SW 1271 (cell line): ENCODE measurements around the gene TBC1D8.
"Not testable (repeated sequence)": the region's sequence is repeated elsewhere in the genome, so short reads cannot be mapped to it uniquely, and the experiment has no call there.

Experiments
- DNase-seq, 2 experiments: peaks; one replicate each; lab custom pipeline; 2025; lab: John Stamatoyannopoulos, UW

TBC1D8 gene

DNA sequence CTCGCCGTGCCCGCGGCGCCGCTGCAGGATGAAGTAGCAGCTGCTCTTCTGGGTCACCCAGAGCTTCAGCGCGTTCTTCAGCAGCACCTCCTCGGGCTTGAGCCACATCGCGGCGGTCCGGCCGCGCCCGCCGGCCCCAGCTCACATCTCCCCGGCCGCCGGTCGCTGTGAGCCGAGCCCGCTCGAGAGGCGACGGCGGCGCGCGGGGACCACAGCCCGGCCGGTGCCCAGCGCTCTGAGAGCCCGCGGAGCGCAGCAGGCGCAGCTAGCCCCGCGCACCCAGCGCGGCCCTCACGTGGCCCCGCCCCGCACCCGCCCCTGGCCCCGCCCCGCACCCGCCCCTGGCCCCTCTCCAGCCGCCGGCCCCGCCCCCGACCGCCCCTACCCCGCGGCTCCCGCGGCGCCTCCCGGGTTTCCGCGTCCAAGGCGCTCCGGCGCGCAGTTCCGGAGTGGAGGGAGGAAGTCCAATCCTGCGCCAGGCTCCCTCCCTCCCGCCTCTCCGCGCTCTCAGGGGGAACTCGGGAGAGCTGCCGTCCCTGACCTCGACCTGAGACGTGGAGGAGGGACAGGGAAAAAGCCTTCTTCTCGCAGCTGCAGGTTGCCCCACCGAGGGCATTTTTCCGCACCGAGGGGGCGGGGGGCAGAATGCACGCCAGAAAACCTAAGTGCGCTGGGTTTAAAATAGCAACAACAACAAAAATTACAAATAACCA, at the start of gene TBC1D8:
Gene TBC1D8 (minus strand): TSS at position 237 of the 713 bp plus-strand sequence. CDS start 129 bp downstream, at position 108.
- DNase-seq = peak; percentile 46 to 73

- no peak for DNase-seq
Measured at GRCh38 chr2:101200676-101201075, 49.5 kb upstream of the TBC1D8 start.

- DNase-seq = no peak
Measured at GRCh38 chr2:101199251-101199791, 48.1 kb upstream of the TBC1D8 start.

DNA sequence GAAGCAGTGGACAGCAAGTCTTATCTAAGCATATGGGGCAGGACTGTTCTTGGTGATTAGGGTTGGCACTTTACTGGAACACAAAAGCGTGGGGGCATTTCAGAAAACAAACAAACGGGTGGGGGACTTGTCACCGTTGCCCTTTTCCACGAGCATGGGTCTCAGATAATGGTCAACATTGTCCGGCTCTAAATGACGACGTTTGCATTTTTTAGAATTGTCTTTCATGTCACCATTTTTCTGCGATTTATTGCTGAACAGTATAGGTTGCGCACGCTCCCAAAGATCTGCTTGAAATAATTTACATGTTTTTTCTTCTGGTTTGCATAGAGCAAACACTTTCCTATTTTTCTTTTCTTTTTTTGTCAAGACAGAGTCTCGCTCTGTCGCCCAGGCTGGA, 46.6 kb upstream of the TBC1D8 start:
- no peak for DNase-seq

GRCh38 chr2:101197215-101197745, 46.1 kb upstream of the TBC1D8 start:
- peak in 1 of 2 experiments; percentile 26 for DNase-seq

GRCh38 chr2:101195871-101196661, 44.9 kb upstream of the TBC1D8 start:
- DNase-seq = no peak

DNA sequence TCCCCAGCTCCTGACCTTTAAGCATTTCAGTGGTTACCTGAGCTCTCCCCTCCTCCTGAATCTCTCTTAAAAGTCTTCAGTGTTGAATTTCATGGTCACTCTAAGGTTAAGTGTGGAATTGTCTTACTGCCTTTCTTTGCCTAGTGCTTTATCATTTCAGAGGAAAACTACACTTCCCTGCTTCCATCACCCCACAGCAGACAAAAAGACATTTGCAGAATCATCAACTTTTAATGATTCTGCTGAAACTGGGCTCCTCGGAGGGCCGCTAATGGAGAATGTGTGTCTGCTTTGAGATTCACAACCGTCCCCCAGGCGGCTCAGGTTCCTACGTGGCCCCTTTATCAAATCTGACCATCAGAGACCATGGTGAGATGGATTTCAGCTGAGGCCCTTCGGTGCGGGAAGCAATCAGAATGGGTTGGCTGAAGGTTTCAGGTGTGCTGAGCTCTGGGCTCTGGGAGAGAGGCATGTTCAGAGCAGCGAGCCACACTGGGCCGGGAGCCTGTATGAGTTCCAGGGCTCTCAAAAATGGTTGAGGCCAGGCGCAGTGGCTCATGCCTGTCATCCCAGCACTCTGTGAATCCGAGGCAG, 41.9 kb upstream of the TBC1D8 start:
- DNase-seq = no peak

GRCh38 chr2:101190747-101191516, 39.8 kb upstream of the TBC1D8 start:
- DNase-seq = no peak

- DNase-seq = peak in 1 of 2 experiments; percentile 7
Measured at GRCh38 chr2:101188683-101189405, 37.7 kb upstream of the TBC1D8 start.

DNA sequence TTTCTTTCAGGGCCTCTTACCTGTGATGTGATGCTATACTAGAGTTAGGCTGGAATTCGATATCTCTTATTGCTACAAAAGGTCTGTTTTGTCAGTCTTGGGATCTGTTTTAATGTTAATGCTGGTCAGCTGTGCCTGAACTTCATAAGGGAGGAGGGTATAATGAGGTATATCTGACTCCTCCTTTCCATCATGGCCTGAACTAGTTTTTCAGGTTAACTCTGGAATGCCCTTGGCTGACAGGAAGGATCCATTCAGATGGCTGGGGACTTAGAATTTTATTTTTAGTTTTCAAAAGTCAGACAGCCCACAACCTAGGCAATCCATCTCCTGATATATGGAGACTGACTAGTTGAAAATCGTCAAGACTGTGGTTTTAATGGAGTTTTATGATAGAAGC, 35.9 kb upstream of the TBC1D8 start:
- no peak for DNase-seq

- DNase-seq = no peak
Measured at GRCh38 chr2:101185656-101186055, 34.5 kb upstream of the TBC1D8 start.

GRCh38 chr2:101185085-101185484, 33.9 kb upstream of the TBC1D8 start:
- no peak for DNase-seq

- no peak for DNase-seq
Measured at GRCh38 chr2:101179982-101180381, 28.8 kb upstream of the TBC1D8 start.

- DNase-seq = no peak
Measured at GRCh38 chr2:101176803-101177202, 25.6 kb upstream of the TBC1D8 start.

DNA sequence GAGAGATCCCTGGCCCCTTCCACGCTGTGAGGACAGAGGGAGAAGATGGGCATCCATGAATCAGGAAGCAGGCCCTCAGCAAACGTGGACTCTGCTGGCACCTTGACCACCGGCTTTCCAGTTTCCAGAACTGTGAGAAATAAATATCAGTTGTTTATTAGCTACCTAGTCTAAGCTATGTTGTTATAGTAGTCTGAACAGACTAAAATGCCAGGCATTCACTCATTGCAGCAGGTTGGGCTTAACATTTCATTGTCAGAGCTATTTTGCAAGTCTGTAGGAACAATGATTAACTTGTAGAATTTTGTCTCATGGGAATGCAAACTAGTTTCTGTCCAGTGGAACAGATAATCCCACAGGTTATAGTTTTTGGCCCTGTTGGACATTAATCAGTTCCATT, 24.8 kb upstream of the TBC1D8 start:
- no peak for DNase-seq

DNA sequence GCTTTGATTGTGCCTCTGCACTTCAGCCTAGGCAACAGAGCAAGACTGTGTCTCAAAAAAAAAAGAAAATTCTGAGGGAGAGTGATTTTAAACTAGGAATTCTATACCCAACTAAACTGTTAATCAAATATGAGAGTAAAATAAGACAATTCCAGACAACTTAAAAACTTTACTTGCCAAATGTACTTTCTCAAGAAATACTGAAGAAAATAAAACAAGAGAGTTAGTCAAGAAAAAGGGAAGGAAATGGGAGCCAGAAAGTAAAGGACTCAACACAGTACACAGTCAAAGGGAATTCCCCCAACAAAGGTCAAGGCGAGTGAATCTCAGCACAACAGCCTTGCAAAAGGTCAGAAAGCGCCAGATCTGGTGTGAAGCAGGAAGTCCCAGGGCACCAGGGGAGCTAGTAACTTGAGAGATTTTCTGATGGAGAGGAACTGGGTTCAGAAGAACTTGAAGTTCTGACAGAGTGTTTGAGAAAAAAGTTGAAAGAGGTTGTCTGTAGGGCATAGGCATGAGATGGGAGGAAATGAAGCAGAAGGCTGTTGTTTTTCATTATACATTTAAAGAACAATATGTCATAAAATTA, 22.6 kb upstream of the TBC1D8 start:
- no peak for DNase-seq

DNA sequence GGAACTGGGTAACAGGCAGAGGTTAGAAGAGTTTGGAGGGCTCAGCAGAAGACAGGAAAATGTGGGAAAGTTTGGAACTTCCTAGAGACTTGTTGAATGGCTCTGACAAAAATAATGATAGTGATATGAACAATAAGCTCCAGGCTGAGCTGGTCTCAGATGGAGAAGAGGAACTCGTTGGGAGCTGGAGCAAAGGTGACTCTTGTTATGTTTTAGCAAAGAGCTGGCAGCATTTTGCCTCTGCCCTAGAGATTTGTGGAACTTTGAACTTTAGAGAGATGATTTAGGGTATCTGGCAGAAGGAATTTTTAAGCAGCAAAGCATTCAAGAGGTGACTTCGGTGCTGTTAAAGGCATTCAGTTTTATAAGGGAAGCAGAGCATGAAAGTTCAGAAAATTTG, 18.6 kb upstream of the TBC1D8 start:
- DNase-seq = not testable (repeated sequence)

GRCh38 chr2:101168706-101169105, 17.5 kb upstream of the TBC1D8 start:
- no peak for DNase-seq

DNA sequence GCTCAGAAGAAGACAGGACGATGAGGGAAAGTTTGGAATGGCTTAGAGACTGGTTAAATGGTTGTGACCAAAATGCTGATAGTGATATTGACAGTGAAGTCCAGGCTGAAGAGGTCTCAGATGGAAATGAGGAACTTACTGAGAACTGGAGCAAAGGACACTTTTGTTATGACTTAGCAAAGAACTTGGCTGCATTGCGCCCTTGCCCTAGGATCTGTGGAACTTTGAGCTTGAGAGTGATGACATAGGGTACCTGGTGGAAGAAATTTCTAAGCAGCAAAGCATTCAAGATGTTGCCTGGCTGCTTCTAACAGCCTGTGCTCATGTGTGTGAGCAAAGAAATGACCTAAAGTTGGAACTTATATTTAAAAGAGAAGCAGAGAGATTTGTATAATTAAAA, 16.4 kb upstream of the TBC1D8 start:
- DNase-seq = not testable (repeated sequence)

DNA sequence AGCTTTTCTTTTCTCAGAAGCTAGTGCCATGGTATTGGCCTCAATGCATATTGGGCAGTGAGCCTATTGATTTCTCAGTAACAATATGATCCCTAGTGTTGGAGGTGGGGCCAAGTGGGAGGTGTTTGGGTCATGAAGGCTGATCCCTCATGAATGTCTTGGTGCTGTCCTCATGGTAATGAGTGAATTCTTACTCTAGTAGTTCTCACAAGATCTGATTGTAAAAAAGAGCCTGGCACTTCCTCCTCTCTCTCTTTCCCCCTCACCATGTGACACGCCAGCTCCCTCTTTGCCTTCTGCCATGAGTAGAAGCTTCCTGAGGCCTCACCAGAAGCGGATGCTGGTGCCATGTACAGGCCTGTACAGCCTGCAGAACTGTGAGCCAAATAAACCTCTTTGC, 12.8 kb upstream of the TBC1D8 start:
- no peak for DNase-seq
